ENCODE results near the gene SLC4A1. TPM values are rescaled to one million over a fixed set of nuclear protein-coding genes. Genes with fewer than 3 reads are reported as not detected.

Gene SLC4A1
- total and polyA plus RNA-seq, 2 of the 13 experiments (the other 11 are each of a cell fraction or from before 2014, with no cell fraction given): not detected

- POLR2A ChIA-PET: interaction anchor here (0.9 kb wide), 1 partner anchor 23 kb away, joined by 3 read pairs; no protein-coding TSS in a partner anchor
- no peaks in the 10 kb centered on the region for H3K9me3 ChIP-seq (ENCODE audit: low read length)
- H4K20me1 ChIP-seq (ENCODE audit: insufficient read depth, low read length): no peaks in the 10 kb centered on the region
- H3K27ac ChIP-seq (ENCODE audit: extremely low read length, insufficient read depth, low read length): no peak overlapping the region
- WGBS (ENCODE audit: low lambda C conversion rate): 3% methylated on average over 4 of the region's 4 CpGs
- intact Hi-C loops (cut with micrococcal nuclease; ENCODE audit: unreplicated experiment): no loop called here
- H3K4me3 ChIP-seq (replicated peaks in 1 of 3; ENCODE audit: insufficient read depth in 1 of 3, low read depth in 2 of 3, low read length in 3 of 3): no peak overlapping the region
- no peak for FAIRE-seq
- in situ Hi-C loops (cut with HindIII; ENCODE audit: extremely low pct_ligation_motif_present, low pct_unique_long_range_greater_than_20kb): no loop called here
- H2AFZ ChIP-seq (ENCODE audit: low read length): no peak overlapping the region
- no peaks in the 10 kb centered on the region for H3K79me2 ChIP-seq (ENCODE audit: insufficient read depth, low read length)
- peaks cover 35 to 81% of the 10 kb centered on the region in 2 experiments for H3K27me3 ChIP-seq (ENCODE audit: control insufficient read depth in 1 of 2, insufficient read depth in 2 of 2, low read length in 2 of 2)
- CTCF ChIA-PET (ENCODE audit: low intra/inter-chr PET ratio, low total read pairs): no interaction called here
- no peaks in the 10 kb centered on the region for H3K4me1 ChIP-seq (ENCODE audit: insufficient read depth, low read length)
- BruUV-seq (replicated peaks): no TSS peak
- DNase-seq (ENCODE audit: low spot score): no peak
- TF ChIP-seq HNRNPL (IDR thresholded peaks at IDR 0.05; ENCODE audit: low read depth, low read length) (no peak), MNT (IDR thresholded peaks at IDR 0.05) (peak; percentile 86), ZNF343 (CRISPR knock-in tag; IDR thresholded peaks at IDR 0.05) (no peak), ELK4 (CRISPR knock-in tag; IDR thresholded peaks at IDR 0.05; ENCODE audit: borderline replicate concordance) (no peak), PHF20 (CRISPR knock-in tag; IDR thresholded peaks at IDR 0.05) (no peak), SNRNP70 (IDR thresholded peaks at IDR 0.05; ENCODE audit: low read depth, low read length) (no peak), ARID5B (CRISPR knock-in tag; IDR thresholded peaks at IDR 0.05) (no peak), ZNF766 (CRISPR knock-in tag; IDR thresholded peaks at IDR 0.05; ENCODE audit: borderline replicate concordance) (no peak), CREB1 (IDR thresholded peaks at IDR 0.05) (peak; percentile 61), CREB1 (CRISPR knock-in tag; IDR thresholded peaks at IDR 0.05) (no peak), NONO (IDR thresholded peaks at IDR 0.05) (no peak), NONO (CRISPR knock-in tag; conservative IDR thresholded peaks at IDR 0.05) (no peak)
- no peak for ATAC-seq
- no peaks in the 10 kb centered on the region for H3K36me3 ChIP-seq (replicated peaks in 1 of 2; ENCODE audit: control insufficient read depth in 1 of 2, insufficient read depth in 2 of 2, low read length in 2 of 2)
- no peak overlapping the region for H3K9ac ChIP-seq (ENCODE audit: insufficient read depth, low read depth, low read length)
- no peak overlapping the region for H3K4me2 ChIP-seq (ENCODE audit: low read depth, low read length)
Measured at GRCh38 chr17:44256671-44257070, 11.3 kb downstream of the SLC4A1 start.
